Rectal smooth muscle tissue (tissue), 1 donor: ENCODE measurements around the gene PDE6C.

Source experiments
- H3K27ac ChIP-seq: one replicate; pipeline ENCODE4 v1.7.0; 2013; ENCODE audit warnings: low read depth, low read length, inconsistent platforms
- H3K27me3 ChIP-seq: one replicate; pipeline ENCODE4 v1.7.0; 2013; ENCODE audit warnings: low read length; ENCODE audit not compliant: control insufficient read depth, insufficient read depth
- H3K36me3 ChIP-seq: one replicate; pipeline ENCODE4 v1.7.0; 2013; ENCODE audit warnings: low read length; ENCODE audit not compliant: control insufficient read depth, insufficient read depth
- H3K4me1 ChIP-seq: one replicate; pipeline ENCODE4 v1.7.0; 2013; ENCODE audit warnings: low read length; ENCODE audit not compliant: control insufficient read depth, insufficient read depth
- H3K4me3 ChIP-seq: one replicate; pipeline ENCODE4 v1.7.0; 2013; ENCODE audit warnings: low read length
- H3K9ac ChIP-seq: one replicate; pipeline ENCODE4 v1.7.0; 2013; ENCODE audit warnings: low read length

PDE6C gene

DNA sequence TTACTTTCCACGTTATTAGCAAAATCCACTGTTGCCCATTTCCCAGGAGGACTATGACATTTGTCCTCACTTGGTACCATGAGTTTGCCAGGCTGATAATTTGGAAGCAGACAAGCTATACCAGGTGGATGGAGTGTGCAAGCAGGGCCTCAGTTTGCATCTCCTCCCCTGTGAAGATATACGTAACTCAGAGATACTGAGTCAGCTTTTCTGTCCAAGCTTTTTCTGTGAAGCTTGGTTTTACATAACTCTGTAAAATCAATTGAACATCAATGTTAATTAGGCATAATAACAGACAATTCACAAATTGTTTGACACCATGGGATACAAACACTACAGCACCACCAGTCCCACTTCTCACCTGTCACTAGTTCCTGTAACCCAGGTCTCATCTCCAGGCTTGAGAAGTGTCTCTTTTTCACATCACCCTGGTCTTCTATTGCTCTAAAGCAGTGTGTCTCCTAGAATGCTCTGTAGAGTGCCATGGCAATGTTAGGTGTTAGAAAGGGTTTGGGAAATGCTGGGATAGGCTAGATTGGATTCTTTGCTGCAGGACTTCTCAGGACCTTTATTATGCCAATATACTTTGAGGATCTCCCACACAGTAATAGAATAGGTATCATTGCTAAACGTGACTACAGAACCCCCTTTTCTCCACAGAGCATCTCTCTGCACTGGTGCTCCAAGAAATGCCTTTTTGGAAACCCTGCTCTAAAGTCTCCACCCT is 32.2 kb upstream of the PDE6C start:
- H3K27ac ChIP-seq: no peak overlapping the region
- no peaks in the 10 kb centered on the region for H3K27me3 ChIP-seq
- no peak overlapping the region for H3K9ac ChIP-seq
- H3K4me3 ChIP-seq: no peak overlapping the region
- H3K36me3 ChIP-seq: no peaks in the 10 kb centered on the region
- H3K4me1 ChIP-seq: no peaks in the 10 kb centered on the region

DNA sequence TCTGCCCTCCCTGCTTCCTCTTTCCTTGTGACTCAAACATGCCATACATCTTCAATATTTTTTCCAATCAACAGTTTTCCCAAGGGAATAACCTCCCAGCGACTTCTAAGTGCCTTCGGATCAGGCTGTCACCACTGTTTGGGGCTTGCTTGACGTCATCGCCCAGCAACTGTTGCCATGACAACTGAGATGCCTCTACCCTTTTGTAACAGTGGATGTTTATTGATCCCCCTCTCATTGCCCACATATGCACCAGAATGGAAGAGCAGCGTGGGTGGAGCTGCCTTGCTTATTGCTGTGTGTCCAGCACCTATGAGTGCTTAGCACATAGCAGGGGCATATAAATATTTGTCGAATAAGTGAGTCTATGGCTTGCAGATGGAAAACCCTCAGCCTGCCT is 31.5 kb upstream of the PDE6C start:
- Histone ChIP-seq H3K9ac (no peak overlapping the region), H3K36me3 (no peaks in the 10 kb centered on the region), H3K4me3 (no peak overlapping the region), H3K27me3 (no peaks in the 10 kb centered on the region), H3K4me1 (no peaks in the 10 kb centered on the region), H3K27ac (no peak overlapping the region)

DNA sequence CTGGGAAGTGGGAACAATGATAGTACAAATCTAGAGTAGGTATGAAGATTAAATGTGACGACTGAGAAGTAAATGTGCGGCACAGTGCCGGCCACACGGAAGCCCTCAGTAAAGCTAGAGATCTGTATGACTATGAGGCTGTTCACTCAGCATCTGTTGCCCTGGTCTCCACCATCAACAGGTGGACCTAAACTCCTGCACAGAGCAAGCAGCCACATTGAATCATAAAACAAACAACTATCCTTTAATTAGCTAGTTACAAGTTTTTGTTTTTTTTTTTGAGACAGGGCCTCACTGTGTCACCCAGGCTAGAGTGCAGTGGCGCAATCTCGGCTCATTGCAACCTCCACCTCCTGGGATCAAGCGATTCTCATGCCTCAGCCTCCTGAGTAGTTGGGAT is 27.9 kb upstream of the PDE6C start:
- no peak overlapping the region for H3K27ac ChIP-seq
- no peak overlapping the region for H3K9ac ChIP-seq
- H3K4me1 ChIP-seq: no peaks in the 10 kb centered on the region
- H3K27me3 ChIP-seq: no peaks in the 10 kb centered on the region
- no peak overlapping the region for H3K4me3 ChIP-seq
- no peaks in the 10 kb centered on the region for H3K36me3 ChIP-seq

DNA sequence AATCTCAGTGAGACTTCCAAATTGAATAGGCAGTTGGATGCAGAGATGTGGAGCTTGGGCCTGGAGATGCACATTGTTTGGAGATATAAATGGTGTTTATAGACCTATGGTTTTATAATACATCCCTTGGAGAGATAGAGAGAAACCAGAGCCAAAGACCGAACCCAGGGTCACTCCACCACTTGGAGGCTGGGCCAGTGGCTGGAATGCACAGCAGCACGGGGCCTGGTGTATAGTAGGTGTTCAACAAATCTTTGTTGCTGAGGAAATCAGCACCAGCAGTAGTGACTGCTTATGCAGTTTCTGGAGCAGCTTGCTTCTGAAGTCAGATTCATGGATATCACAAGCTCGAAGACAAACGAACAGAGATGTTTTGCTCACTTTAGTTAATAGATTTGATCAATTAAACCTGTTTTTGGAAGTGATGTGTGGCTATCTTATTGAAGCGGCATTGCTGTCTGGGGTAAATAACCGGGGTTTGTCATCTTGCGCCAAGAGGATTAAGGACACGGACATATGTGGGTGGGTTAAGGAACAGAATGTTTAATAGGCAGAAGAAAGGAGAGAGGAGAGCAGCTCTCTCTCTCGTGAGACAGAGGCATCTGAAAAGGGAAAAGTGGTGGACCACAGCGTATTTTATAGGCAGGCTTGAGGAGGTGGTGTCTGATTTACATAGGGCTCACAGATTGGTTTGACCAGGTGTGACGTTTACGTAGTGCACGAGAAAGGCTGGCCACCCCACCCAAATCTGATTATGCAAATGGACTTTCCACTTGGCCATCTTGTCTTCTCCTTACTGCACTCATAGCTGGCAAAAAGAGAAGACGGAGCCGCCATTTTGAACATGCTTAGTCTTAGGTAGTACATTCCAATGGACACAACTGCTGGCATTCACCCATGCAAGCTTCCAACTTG is 22.4 kb upstream of the PDE6C start:
- no peak overlapping the region for H3K27ac ChIP-seq
- H3K4me3 ChIP-seq: no peak overlapping the region
- no peak overlapping the region for H3K9ac ChIP-seq
- no peaks in the 10 kb centered on the region for H3K4me1 ChIP-seq
- no peaks in the 10 kb centered on the region for H3K27me3 ChIP-seq
- H3K36me3 ChIP-seq: no peaks in the 10 kb centered on the region

DNA sequence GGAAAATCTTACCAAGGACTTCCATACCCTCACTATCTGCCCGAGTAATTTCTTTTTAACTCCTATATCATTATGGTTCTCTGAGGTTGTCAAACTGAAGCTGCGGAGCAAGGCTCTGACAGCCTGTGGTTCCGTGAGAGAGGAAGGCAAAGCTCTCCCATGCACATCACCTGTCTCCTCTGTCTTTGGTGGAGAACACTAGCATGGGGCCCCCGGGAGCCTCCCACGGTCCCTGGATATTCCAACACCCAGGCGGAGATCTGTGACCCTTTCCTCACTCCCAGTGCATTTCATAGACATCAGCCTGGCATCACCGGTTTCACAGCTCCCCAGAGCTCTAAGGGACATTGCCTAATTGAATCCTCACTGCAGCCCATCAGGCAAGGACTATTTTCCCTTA is 21.7 kb upstream of the PDE6C start:
- no peak overlapping the region for H3K4me3 ChIP-seq
- no peak overlapping the region for H3K27ac ChIP-seq
- H3K9ac ChIP-seq: no peak overlapping the region
- no peaks in the 10 kb centered on the region for H3K4me1 ChIP-seq
- H3K36me3 ChIP-seq: no peaks in the 10 kb centered on the region
- no peaks in the 10 kb centered on the region for H3K27me3 ChIP-seq

DNA sequence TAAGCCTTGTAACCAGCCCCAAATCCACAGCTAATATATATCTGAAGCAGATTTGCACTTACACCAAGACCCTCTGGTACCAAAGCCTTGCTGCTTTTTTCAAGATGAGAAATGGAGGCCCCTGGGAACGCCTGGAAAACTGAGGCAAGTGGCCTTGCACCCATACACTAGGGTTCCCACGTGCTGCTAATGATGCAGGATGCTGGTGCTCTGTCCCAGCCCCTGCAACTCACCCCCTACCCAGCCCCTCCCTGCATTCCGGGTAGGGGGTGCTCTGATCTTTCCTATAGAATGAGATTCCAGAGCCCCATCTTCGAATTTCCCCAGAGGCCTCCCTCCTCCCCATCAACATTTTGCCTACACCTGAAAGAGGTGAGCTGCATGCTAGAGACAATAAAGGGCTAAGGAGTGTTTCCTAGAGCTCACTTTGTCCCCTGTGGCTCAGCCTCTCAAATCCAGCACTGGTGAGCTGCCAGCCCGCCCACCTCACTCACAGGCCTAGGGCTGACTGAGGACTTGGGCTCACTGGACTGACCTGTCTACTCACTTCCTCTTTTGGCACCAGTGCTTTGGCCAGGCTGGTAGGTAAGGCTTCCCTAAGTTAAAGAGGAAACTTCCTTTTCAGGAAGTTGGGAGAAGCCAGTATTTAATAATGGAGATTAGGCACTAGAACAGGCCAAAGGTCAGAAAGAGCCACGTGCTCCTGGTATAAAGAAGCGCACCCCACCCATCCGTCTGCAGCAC is 21.1 kb upstream of the PDE6C start:
- H3K27ac ChIP-seq: no peak overlapping the region
- H3K4me3 ChIP-seq: no peak overlapping the region
- H3K9ac ChIP-seq: no peak overlapping the region
- no peaks in the 10 kb centered on the region for H3K4me1 ChIP-seq
- no peaks in the 10 kb centered on the region for H3K27me3 ChIP-seq
- H3K36me3 ChIP-seq: no peaks in the 10 kb centered on the region

DNA sequence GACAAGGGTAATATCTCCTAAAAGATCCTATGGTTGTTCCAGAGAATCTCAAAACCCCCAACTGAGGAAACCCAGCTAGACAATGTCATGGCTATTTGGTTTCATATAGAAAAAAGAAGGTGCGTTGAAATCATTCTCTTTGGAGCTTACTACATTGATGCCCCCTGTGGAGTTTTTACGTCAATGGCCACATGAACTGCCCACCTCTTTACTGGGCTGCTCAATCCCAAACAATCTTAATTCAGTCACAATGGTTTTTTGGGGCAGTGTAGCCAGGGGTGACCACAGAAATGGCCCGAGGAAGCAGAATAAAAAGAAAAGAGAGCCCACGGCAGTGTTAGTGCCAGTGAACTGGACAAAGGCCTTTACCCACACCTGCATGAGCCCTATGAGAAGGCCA is 19.1 kb upstream of the PDE6C start:
- H3K4me1 ChIP-seq: no peaks in the 10 kb centered on the region
- no peaks in the 10 kb centered on the region for H3K27me3 ChIP-seq
- no peak overlapping the region for H3K4me3 ChIP-seq
- no peak overlapping the region for H3K27ac ChIP-seq
- H3K9ac ChIP-seq: no peak overlapping the region
- no peaks in the 10 kb centered on the region for H3K36me3 ChIP-seq

DNA sequence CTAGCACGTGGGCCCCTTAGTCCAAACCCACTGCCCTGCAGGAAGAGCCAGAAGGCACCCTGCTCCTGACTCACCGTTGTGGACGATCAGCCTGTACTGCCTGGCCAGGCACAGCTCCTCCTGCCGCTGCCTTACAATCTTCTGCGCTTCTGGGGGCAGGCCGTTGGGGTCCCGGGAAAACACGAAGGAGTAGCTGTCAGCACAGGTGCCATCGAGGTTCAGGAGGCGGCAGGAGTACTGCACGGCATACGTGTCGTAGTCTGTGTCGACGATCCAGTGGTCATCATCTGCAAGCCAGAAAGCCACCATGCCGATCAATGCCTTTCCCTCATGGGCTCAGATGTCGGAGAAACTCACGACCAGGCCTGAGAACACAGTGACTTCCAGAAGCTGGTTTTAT is 18.6 kb upstream of the PDE6C start:
- Histone ChIP-seq H3K27me3 (no peaks in the 10 kb centered on the region), H3K4me3 (no peak overlapping the region), H3K36me3 (no peaks in the 10 kb centered on the region), H3K9ac (no peak overlapping the region), H3K27ac (no peak overlapping the region), H3K4me1 (no peaks in the 10 kb centered on the region)

DNA sequence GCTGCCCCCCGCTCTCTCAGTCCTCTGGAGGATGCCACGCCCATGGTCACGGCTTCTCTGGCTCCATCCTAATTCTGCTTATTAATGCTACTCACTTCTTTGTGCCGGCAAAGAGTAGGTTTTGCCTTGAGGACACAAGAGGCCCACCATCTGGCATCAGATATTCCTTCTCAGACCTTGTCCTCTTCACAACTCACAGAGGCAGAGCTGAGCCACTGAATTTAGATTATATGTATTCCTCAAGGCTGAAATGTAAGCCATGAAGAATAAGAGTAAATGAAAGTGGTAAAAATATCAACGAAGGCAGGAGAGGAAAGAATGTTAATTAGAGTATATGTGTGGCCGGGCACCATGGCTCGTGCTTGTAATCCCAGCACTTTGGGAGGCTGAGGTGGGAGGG is 17.8 kb upstream of the PDE6C start:
- H3K4me1 ChIP-seq: no peaks in the 10 kb centered on the region
- no peaks in the 10 kb centered on the region for H3K27me3 ChIP-seq
- no peaks in the 10 kb centered on the region for H3K36me3 ChIP-seq
- H3K9ac ChIP-seq: no peak overlapping the region
- H3K27ac ChIP-seq: no peak overlapping the region
- no peak overlapping the region for H3K4me3 ChIP-seq

DNA sequence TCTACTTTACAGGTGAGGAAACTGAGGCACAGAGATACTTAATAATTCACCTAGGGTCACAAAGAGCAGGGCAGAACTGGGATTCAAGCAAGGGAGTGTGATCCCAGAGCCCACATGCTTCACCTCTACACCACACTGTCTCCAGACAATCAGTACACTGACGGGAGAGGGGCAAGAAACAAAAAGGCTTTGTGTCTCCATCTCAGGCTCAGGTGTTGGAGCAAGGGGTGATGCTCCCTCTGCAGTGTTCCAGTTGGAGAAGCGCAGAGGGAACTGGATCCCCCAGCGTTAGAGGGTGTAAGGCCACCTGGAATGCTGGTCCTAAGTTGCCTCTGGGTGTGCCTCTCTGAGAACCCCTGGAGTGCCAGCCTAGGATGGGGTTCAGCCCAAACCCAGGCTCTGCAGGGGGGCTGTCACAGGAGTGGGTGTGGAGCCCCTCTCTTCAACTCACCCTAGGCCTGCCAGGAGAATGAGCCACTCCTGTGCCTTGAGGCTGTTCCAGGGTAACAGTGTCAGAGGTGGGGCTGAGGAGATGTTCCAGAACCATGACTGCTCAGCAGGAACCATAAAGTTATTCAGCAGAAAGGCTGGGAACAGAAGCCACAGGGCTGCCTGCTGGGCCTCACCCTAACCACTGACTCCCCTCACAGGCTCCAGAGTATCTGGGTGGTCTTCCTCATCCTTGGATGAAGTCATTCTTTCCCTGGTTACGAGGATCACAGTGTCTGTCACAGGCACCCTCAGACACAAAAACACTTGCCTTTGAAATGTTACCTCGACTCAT is 16.8 kb upstream of the PDE6C start:
- Histone ChIP-seq H3K27me3 (peaks cover 3% of the 10 kb centered on the region), H3K4me1 (no peaks in the 10 kb centered on the region), H3K9ac (no peak overlapping the region), H3K27ac (no peak overlapping the region), H3K4me3 (no peak overlapping the region), H3K36me3 (no peaks in the 10 kb centered on the region)

DNA sequence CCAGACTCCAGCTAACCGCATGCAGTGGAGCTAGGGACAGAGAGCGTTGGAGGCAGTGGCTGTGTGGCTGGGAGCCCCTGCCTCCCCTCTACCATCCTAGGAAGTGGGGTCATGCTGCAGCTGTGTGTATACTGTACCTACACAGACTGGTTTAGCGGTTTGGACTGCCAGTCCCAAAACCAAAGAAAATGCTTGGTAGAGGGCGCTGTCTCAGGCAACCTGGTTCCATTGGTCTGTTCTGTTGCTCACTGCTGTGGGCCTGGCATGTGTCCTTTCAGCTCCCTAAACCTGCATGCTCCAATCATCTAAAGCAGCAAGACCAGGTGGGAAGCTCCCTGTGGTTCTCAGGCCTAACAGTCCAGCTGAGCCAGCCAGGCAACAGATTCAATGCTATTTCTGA is 15.8 kb upstream of the PDE6C start:
- Histone ChIP-seq H3K9ac (no peak overlapping the region), H3K27me3 (peaks cover 3% of the 10 kb centered on the region), H3K4me1 (no peaks in the 10 kb centered on the region), H3K36me3 (no peaks in the 10 kb centered on the region), H3K4me3 (no peak overlapping the region), H3K27ac (no peak overlapping the region)

DNA sequence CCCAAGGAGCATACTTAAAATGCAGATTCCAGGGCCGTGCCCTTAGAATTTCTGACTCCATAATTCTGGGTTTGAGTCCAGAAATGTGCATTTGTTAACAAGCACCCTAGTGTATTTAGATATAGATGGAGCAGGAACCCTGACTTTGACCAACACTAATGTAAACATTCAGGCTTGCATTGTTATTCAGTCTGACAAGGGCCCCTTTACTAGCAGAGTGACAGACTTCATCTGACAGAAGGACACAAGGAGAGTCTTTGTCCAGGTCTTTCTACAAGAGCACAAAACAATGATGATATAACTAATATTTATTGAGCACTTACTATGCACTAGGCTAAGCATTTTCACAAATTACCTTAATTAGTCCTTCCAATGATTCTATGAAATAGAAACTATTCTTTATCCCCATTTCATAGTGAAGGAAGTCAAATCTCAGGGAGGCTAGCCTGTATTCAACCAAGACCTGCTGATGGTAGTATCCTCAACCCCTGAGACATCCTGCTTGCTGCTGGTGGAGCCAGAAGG is 15.2 kb upstream of the PDE6C start:
- no peak overlapping the region for H3K27ac ChIP-seq
- no peak overlapping the region for H3K4me3 ChIP-seq
- no peaks in the 10 kb centered on the region for H3K36me3 ChIP-seq
- H3K27me3 ChIP-seq: peaks cover 8% of the 10 kb centered on the region
- H3K9ac ChIP-seq: no peak overlapping the region
- H3K4me1 ChIP-seq: no peaks in the 10 kb centered on the region
